ENCODE results near the gene CABP7.

Gene CABP7

DNA sequence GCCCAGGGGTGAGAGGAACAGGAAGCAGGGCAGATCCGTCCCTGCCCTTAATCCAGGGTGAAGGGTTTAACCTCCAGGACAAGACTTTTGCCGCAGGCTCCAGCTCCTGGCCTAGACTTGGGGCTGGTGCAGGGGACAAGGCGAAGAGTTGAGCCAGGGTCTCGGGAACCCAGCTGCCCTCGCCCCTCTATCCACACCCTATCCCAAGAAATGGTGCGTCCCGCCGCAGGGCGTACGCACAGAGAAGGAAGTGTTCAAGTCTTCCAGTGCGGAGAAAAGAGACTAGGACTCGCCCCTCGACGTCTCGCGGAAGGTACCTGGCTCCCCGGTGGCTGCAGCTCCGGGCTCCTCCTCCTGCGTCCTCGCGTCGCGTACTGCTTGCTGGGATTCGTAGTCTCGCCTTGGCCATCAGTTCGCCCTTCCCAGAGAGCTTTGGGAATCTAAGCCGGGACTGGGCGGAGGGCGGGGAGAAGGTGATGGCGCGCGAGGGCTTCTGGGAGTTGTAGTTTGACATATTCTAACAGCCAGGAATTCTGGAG lies 46.9 kb downstream of the CABP7 start, which contains the start of gene ZMAT5:
TSS of gene ZMAT5 (minus strand) at position 376 of the 539 bp plus-strand sequence. CDS start 18,463 bp downstream, outside the sequence.
- DNase-seq = peak; percentile 91 to 99 (median 95)
- intact Hi-C loops (cut with DNase I) = loop anchor here (5.0 kb wide), 1 partner anchor 74 kb away; no protein-coding TSS in a partner anchor

DNA sequence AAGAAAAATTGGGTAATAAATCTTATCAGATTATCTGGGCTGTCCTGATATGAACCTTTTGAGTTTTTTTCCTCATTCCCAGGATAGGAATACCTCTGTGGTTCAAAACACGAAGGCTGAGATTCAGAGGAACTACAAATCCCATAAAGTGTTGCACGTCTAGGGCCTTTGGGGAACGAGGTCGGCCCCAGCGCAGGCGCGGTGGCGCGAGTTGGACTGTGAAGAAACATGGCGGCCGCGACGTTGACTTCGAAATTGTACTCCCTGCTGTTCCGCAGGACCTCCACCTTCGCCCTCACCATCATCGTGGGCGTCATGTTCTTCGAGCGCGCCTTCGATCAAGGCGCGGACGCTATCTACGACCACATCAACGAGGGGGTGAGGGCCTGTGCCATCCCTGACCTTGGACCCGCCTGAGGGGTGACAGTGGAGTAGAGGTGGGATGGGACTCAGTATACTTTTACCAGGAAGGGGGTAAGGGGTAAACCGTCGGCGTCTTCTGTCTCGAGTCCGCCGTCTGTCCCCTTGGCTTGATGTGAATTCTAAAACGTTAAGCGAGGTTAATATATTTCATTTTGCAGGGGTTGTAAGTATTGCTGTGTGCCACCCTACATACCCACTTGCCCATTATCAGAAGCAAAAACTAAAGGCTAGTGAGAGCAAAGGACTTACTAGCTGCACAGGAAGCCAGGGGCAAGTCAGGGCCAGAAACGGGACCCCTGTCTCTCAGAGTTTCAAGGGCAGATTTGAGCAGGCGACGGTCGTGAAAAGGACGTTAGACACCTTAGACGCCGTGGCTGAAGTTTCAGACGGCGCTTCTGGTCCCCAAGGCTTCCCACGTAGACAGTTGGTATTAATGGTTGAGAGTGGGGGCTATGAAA lies 47.6 kb downstream of the CABP7 start, which contains the start of gene UQCR10:
TSS of gene UQCR10 (plus strand) at position 199 of the 881 bp plus-strand sequence. CDS start at position 229, 30 bp downstream.
- DNase-seq = peak; percentile 87 to 99 (median 94)
- intact Hi-C loops (cut with DNase I) = loop anchor here (5.0 kb wide), 1 partner anchor 75 kb away; no protein-coding TSS in a partner anchor

DNA sequence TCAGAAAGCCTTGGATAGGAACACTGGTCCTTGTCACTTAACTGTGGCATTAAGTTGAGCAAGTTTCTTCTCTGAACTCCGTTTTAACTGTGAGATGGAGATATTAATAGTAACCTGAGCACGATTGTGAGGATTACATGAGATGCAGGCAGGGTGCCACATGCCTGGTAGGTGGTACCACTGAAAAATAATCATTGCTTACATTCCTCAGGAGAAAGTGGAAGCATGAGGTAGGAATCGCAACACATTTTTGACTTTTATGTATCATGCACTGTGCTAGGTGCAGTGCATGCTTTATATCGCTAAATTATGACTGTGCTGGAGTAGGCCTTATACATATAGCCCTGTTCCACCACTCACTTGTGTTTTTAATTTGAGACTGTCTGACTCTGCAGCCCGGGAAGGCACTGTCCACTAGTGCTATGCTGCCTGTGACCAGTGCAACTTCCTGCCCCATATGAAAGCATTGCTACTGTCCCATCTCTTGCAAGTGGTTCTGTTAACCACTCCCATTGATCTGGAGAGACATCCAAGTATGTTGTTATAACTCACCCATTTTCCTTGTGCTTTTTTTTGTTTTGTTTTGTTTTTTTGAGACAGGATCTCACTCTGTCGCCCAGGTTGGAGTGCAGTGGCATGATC lies 48.4 kb downstream of the CABP7 start:
- intact Hi-C loops (cut with DNase I) = loop anchor here (5.0 kb wide), 1 partner anchor 76 kb away; no protein-coding TSS in a partner anchor
- DNase-seq = no peak

DNA sequence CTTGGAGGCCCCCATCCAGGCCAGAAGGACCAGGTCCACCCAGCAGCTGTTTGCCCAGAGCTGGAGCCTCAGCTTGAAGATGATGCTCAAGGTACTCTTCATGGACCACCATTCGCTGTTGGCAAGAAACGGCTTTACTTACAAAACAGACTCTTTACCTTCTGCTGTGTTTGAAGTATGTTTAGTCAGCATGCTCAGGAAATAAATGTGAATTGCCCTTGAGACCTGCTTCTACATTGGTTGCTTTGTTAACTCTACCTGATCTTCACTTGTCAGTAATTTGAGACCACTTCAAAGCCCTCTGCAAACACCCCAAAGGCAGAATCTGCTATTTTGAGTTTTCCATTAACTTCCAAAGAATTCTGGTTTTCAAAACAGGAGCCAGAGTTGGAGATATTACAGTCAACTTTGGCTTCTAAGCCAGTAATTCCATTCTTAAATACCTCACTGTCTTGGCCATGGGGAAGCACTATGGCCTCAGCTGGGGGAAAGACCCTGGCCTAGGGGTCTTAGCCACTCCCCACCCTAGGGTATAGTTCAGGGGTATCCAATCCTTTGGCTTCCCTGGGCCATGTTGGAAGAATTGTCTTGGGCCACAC lies 50.0 kb downstream of the CABP7 start:
- no peak for DNase-seq
- intact Hi-C loops (cut with DNase I) = loop anchor here (5.0 kb wide), 1 partner anchor 78 kb away; no protein-coding TSS in a partner anchor

DNA sequence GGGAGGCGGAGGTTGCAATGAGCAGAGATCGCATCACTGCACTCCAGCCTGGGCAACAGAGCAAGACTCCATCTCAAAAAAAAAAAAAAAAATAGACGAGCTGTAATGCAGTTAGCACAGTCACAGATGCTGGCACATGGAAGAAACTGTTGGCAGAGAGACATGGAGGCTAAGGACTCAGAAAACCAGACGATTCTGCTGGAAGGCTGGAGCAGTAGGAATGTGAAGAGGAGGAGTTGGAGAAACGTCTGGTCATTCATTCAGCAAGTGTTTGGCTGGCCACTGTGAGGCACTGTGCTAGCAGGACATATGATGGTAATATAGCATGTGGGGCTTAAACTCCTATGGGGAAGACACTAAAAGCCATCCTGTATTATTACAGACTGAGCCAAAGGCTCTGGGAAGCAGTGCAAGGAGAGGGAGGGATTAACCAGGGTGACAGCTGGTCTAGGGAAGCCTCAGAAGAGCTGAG lies 52.4 kb downstream of the CABP7 start:
- peak in 2 of 10 donors; percentile 33 to 44 for DNase-seq
- intact Hi-C loops (cut with DNase I) = no loop called here

DNA sequence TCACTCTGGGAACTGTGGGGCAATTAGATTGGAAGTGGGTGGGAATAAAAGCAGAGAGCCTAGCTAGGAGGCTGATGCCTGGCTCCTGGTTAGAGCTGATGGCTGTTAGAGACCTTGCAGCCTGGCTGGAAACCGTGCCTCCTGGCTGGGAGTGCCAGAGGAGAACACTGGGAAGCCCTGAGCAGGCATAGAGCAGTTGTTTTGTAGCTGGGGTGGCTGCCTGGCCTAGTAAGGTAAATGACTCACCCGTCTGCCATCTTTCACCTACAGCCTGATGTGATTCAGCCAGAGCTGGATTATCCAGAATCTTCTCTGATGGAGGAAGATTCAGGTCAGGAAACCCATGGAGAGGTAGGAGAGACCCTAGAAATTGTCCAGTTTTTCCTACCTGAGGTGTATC lies 53.4 kb downstream of the CABP7 start:
- no peak for DNase-seq
- intact Hi-C loops (cut with DNase I) = no loop called here

DNA sequence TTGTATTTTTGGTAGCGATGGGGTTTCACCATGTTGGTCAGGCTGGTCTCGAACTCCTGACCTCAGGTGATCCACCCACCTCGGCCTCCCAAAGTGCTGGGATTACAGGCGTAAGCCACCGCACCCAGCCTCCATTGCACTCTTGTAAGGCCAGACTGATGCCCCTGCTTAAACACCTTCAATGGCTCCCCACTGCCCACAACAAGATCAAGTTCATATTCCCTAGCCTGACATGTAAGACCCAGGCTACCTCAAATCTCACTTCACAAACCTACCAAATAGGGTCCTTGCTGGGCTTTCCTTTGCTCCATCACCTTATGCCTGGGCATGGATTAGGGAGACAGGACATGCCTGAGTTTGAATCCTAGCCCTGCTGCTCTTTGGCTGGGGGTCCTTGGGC lies 60.4 kb downstream of the CABP7 start:
- DNase-seq = peak in 1 of 10 donors; percentile 24
- intact Hi-C loops (cut with DNase I) = loop anchor here (10.0 kb wide), 1 partner anchor 225 kb away; no protein-coding TSS in a partner anchor

DNA sequence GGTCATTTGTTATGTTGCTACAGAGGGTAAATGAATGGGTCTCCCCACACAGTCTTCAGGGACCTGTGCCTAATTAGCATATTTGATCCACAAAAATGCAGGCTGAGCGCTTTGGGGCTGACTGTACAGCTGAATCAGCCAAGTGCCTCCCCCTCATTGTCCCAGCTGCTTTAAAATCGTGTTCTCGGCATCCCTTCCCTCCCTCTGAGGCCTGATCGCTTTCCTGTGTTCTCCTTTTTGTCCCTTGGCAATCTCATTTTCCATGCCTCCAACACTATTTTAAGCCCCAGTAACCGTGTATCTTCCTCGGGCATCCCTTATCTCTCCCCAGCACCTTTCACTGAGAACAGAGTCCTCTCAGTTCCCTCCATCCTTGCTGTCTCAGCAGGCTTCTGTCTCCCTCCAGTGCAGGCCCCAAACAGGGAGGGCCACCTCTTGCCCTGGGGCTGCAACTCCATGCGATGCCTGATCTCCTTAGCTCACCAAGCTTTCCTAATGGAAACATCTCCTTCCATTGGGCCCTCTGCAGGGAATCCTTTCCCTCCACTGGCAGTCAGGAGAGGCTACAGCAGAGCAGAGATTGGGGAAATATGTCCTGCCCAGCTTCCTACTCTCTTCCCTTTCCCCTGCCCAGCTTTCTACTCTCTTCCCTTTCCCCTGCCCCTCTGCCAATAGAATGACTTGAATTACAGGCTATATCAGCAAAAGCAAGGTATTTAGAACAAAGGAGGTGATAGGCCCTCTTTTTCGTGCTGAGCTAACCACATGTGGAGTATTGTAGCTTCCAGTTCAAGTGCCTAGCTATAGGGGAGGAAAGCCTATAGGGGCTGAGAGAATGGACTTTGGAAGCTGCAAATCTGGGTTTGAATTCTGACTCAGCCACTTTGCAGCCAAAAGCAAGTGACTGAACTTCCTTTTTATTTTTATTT lies 61.2 kb downstream of the CABP7 start:
- DNase-seq = peak in 6 of 10 donors; percentile 31 to 92 (median 74)

More for the DNA sequence above, 61.2 kb downstream of the CABP7 start:
- intact Hi-C loops (cut with DNase I) = loop anchor here (10.0 kb wide), 1 partner anchor 224 kb away; no protein-coding TSS in a partner anchor
